ENCODE data around the gene ADCY10.

ADCY10 gene

DNA sequence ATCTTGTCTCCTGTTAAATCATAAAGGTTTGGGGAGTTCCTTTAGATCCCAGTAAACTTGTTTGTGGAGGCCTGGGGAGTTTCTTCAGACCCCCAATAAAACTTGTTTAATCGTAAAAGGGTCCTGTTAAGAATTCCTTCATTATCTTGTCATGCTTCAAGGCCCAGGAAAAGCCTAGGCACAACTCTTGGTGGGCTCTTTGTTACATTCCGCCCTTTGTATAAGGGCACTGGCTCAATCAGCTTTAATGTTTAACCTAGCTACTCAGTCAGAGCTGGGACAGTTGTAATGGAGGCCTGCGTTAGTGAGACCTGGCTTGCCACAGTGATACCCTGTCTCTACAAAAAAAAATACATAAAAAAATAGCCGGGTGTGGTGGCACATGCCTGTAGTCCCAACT, 115.0 kb downstream of the ADCY10 start:
- TF ChIP-seq, protein P1, sequence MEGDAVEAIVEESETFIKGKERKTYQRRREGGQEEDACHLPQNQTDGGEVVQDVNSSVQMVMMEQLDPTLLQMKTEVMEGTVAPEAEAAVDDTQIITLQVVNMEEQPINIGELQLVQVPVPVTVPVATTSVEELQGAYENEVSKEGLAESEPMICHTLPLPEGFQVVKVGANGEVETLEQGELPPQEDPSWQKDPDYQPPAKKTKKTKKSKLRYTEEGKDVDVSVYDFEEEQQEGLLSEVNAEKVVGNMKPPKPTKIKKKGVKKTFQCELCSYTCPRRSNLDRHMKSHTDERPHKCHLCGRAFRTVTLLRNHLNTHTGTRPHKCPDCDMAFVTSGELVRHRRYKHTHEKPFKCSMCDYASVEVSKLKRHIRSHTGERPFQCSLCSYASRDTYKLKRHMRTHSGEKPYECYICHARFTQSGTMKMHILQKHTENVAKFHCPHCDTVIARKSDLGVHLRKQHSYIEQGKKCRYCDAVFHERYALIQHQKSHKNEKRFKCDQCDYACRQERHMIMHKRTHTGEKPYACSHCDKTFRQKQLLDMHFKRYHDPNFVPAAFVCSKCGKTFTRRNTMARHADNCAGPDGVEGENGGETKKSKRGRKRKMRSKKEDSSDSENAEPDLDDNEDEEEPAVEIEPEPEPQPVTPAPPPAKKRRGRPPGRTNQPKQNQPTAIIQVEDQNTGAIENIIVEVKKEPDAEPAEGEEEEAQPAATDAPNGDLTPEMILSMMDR (IDR thresholded peaks at IDR 0.05; ENCODE audit: extremely low read depth, missing control alignments): no peak
- DNase-seq (ENCODE audit: low spot score): no peak

DNA sequence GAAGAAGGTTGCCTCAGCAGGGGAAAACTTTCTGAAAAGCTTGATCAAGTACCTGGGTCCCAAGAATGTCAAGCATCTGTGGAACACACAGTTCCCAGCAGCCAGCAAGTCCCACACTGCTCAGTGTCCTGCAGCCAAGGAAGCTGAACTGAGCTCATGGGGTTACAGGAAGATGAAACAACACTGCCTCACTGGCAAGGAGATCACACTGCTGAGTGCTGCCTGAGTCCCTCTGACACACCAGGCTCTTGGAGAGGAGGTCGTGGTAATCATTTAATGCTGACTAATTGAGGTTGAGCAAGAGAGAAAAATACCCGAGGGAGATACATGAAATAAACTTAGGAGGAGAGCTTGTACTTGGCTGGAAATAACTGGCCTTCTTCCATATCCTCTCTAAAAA, 116.9 kb downstream of the ADCY10 start:
- DNase-seq (ENCODE audit: low spot score): no peak
- TF ChIP-seq, protein P1 (IDR thresholded peaks at IDR 0.05; ENCODE audit: extremely low read depth, missing control alignments): no peak

DNA sequence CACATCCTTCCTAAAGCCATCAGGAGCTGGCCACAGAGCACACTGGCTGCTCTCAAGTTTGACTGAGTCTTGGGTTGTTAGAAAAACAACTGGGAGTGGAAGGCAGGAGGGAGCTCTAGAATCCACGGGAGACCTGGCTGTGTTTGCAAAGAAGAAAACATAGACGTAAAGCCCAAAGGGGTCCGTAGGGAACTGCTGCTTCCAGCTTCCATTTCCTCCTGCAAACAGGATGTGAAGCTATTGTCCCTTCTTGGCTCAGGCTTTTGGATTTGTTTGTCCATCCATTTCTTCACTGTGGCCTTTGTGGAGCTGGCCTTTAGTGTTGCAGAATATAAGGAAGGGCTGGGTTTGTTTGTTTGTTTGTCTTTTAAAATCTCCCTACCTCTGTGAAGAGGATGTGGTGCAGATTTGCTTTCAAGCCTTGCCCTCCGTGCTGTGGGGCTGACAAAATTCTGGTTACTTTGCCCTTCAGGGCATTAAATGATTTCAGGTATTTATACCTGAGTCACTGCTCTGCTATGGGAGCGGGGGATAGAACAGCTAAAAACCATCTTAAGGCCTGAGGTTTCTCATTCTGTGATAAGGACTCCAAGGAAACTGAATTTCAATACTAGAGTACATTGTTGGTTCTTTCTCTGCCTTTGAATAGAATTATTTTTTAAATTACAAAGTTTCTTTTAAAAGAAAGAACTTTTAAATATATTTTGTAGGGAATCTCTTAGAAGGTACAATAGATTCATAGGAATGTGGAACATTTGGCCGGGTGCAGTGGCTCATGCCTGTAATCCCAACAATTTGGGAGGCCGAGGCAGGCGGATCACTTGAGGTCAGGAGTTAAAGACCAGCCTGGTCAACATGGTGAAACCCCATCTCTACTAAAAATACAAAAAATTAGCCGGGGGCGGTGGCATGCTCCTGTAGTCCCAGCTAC, 117.9 kb downstream of the ADCY10 start:
- DNase-seq (ENCODE audit: low spot score): no peak
- TF ChIP-seq, protein P1 (IDR thresholded peaks at IDR 0.05; ENCODE audit: extremely low read depth, missing control alignments): no peak

DNA sequence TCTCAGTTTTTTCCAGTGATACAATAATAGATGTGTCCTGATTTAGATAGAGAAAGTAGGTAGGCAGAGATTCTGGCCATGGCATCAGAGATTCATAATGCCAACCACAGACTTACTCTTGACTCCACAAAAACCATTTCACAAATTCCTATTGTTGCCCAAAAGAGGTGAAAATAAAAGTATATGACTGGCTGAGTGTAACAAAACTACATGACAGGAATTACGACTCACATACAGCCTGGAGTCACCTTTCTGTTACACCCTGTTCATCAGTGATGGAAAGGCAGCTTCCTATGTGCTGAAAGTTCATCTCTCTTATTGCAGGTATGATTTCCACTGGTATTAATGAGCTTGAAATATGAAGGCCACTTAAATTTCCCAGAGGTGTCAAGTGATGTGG, 119.9 kb downstream of the ADCY10 start:
- DNase-seq (ENCODE audit: low spot score): no peak
- TF ChIP-seq, protein P1 (IDR thresholded peaks at IDR 0.05; ENCODE audit: extremely low read depth, missing control alignments): no peak

DNA sequence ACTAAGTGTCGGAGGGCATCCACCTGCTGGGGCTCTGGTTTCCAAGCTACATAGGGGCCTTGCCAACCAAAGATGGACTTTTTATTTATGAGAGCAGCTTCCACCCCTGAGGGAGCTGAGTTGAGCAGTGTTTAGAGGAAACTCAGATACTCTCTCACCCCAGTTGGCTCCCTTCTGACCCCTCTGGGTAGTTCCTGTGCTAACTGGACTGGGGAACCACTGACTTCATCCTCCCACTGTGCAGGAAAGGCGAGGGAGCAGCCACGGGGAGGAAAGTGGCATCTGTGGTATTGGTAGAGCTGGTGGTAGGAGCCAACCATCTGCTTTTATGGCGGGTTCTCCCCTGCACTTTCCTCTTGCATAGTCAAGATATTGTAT, 121.8 kb downstream of the ADCY10 start:
- DNase-seq (ENCODE audit: low spot score): no peak
- TF ChIP-seq, protein P1 (IDR thresholded peaks at IDR 0.05; ENCODE audit: extremely low read depth, missing control alignments): no peak

DNA sequence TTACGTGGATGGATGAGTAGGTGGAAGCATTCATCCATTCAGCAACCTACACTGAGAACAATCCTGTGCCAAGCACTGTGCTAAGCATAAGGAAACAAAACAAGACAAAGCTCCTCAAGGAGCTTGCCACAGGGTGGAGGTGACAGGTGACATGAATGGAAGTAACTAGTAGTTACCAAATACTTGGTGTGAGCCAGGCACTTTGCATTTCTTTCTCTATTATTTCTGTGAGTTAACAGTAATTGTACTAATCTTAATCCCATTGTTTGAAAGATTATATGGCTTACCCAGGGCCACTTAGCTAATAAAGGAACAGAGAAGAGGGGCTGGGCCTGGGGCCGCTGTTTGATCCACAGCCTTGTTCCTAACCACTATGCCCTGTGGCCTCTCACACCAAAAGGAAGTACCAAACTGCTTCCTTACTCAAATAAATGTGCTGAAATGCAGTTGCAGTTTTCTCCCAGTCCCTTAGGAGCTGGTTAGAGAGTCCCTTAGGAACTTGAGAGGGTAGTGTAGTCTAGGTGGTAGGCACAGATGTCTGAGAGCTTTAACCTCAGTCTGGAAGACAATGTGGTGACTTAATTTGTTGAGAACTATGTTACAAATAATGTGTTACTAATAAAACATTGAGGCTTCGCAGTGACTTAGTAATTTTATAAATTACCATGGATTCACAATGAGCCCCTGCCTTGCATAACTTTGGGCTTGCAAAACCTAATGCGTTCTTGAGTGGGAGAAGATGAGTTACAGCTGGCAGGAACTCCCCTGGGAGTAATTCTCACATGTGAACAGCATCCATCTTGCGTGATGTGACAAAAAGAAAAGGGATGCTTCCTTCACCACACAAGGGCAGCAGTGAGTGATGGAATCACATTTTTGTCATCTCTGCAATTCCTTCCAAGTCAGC, 122.4 kb downstream of the ADCY10 start:
- TF ChIP-seq, protein P1 (IDR thresholded peaks at IDR 0.05; ENCODE audit: extremely low read depth, missing control alignments): no peak
- no peak for DNase-seq (ENCODE audit: low spot score)

DNA sequence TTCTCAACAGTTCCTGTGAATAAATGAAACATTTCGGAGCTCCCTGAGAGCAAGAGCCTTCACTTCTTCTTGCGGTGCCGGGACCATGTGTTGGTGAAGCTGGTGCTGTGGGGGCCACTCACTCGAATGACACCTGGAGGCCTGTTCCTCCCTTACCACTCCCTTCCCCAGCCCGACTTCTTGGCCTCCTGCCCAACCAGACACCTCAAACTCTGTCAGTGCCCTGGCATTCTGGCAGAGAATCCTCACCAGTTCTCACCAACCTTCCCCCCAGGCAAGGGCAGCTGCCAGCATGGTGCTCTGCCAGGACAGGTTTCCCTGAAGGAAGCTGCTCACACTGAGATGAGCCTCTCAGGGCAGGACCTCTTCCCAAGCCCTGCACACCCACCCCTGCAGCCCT, 123.8 kb downstream of the ADCY10 start:
- TF ChIP-seq, protein P1 (IDR thresholded peaks at IDR 0.05; ENCODE audit: extremely low read depth, missing control alignments): no peak
- DNase-seq (ENCODE audit: low spot score): no peak
